GM19324 (cell line): ENCODE results near the gene POLR3B.
"Not testable (repeated sequence)": the region's sequence is repeated elsewhere in the genome, so short reads cannot be mapped to it uniquely, and the experiment has no call there.

Experiments
- ATAC-seq: cut with Tn5 transposase; IDR thresholded peaks from one replicate; pipeline ENCODE4 v1.9.1; 2021; ENCODE audit warnings: mild to moderate bottlenecking, moderate library complexity; ENCODE audit not compliant: unreplicated experiment, low FRiP score

The POLR3B gene

GRCh38 chr12:106342397-106343213 lies 14.9 kb upstream of the POLR3B start:
- ATAC-seq = no peak

GRCh38 chr12:106343214-106343528 lies 14.4 kb upstream of the POLR3B start:
- no peak for ATAC-seq

DNA sequence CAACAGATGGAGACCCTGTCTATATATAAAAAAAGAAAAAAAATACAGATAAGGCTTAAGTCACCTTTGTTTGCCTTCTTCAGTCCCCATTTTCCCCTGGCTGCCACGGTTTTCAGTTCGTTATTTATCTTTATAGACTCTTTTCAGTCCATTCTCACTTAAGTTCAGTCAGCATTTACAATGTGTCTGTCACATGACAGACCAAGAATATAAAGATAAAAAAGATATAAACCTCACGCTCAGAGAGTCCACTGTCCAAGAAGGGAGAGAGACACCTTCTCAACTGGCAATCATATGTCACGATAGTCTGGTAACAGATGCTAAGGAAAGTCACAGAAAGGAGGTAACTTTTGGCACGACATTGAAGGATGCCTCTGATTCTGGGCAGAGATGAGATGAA lies 13.4 kb upstream of the POLR3B start:
- no peak for ATAC-seq

- ATAC-seq = no peak
Observed at GRCh38 chr12:106345746-106346145, 11.8 kb upstream of the POLR3B start.

- ATAC-seq = no peak
Observed at GRCh38 chr12:106348411-106348810, 9.1 kb upstream of the POLR3B start.

- ATAC-seq = no peak
Observed at GRCh38 chr12:106353175-106353574, 4.4 kb upstream of the POLR3B start.

- peak; percentile 13 for ATAC-seq
Observed at GRCh38 chr12:106358396-106359241, 1.1 kb downstream of the POLR3B start.

DNA sequence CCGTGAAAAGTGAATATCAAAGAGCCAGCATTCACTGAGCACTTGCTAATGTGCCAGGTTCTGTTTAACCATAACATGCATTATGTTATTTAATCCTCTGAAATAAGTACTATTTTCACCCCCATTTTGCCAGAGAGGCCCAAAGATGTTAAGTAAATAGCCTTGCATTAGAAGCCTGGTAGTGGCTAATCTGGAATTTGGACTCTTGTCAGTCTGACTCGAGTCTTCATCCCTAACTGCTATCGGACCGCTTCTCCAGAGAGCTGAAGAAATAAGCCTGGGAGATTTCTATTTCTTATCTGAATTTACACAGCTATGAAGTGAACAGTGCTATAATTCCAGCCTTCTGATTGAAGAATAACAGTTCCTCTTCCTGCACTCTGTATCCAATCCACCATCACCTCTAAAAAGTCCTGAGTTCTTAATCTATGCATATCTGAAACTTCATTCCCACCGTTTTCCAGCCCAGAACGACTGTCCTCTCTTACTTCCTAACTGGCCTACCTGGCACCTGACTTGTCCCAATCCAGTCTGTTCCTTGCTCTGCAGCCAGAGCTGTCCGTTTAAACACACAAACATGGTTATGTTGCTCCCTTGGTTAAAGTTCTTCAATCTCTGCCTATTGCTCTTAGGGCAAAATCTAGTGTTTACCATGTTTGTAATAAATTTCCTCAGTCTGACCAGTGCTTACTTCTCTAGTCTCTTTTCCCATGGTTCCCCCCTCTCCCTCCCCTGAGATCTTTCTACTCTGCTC lies 2.3 kb downstream of the POLR3B start:
- no peak for ATAC-seq

GRCh38 chr12:106360400-106360994 lies 2.9 kb downstream of the POLR3B start:
- ATAC-seq = no peak

DNA sequence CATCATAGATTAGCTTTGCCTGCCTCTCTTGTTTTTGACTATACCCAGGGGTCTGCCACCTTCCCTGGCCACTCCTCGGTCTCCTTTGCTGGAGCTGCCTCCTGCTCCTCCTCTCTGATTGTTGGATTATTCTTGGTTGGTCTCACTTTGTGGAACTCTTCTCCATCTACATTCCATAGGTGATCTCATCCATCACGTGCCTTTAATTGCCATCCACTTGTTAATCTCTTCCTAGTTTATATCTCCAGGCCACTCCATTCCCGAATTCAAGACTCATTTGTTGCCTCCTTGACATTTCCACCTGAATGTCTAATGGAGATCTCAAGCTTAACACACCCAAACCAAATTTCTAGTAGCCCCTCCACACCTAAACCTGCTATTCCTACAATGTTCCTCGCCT lies 5.4 kb downstream of the POLR3B start:
- no peak for ATAC-seq

GRCh38 chr12:106364261-106364660 lies 6.7 kb downstream of the POLR3B start:
- ATAC-seq = no peak

- ATAC-seq = no peak
Observed at GRCh38 chr12:106369624-106370346, 12.2 kb downstream of the POLR3B start.

- ATAC-seq = no peak
Observed at GRCh38 chr12:106378788-106379187, 21.2 kb downstream of the POLR3B start.

DNA sequence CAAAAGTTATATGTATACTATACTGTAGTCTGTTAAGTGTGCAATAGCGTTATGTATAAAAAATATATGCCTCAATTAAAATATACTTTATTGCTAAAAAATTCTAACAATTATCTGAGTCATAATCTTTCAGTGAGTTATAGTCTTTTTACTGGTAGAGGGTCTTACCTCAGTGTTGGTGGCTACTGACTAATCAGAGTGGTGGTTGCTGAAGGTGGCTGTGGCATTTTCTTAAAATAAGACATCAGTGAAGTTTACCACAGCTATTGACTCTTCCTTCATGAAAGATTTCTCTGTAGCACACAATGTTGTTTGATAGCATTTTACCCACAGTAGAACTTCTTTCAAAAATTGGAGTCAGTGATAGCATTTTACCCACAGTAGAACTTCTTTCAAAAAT lies 23.4 kb downstream of the POLR3B start:
- ATAC-seq = no peak

GRCh38 chr12:106381866-106382265 lies 24.3 kb downstream of the POLR3B start:
- ATAC-seq = not testable (repeated sequence)

DNA sequence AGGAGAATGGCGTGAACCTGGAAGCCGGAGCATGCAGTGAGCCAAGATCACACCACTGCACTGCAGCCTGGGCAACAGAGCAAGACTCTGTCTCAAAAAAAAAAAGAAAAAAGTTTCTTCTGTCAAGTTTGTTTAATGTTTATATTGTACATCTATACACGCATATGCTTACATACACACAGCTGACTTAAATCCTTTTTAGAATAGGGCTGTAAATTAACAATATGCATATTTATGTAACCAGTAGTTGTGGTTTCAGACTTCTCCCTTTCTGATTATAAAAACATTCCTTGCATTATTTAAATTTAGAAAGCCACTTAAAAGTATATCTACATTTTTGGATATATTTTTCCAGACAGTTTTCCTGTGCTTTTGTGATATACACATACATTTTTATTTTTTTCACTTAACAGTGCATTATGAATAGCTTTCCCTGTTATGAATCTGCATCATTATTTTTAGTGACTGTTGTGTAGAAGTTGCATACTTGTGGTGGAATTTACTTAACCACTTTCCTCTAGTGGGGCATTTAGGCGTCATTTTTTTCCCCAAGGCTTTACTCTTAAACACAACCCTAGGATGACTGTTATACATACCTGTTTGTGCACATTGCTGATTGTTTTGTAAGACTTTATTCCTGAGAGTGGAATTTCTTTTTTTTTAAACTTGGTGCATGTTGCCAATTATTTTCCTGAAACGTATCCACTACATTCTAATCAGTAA lies 29.4 kb downstream of the POLR3B start:
- ATAC-seq = no peak

- no peak for ATAC-seq
Observed at GRCh38 chr12:106387848-106388377, 30.4 kb downstream of the POLR3B start.

DNA sequence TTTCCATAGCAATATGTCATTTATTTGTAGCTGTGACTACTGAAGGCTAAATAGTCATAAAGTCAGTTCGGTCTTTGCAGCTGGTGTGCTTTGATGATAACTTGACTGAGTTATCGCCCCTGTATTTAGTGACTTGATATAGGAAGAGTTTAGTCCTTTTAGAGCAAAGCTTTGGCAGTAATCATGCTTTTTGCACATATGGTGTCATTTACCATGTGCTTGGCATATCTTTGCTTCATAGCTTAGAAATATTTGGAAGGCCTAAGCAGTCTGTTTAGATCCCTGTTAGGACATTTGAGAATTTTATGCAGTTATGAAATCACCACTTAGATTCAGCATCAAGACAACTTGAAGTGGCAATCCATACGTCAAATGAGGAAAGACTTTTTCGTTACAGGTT lies 31.6 kb downstream of the POLR3B start:
- no peak for ATAC-seq

DNA sequence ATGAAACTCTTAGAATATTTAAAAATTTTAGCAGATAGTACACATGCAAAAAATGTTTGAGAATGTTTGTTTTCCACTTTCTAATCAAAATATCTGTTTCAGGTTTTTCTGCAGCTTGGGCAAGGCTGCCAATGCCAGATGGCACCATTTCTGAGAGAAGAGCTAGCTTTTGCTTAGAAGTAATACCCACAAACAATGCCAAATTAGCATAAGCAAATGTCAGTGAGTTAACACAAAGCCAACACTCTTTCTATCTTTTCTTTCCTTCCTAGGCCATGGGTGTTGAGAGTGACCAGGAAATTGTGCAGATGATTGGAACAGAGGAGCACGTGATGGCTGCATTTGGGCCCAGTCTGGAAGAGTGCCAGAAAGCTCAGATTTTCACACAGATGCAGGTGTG lies 35.2 kb downstream of the POLR3B start:
- no peak for ATAC-seq
